IMR-90 (cell line): ENCODE data around the gene GABPB2. TPM values are rescaled to one million over a fixed set of nuclear protein-coding genes. Genes with fewer than 3 reads are reported as not detected.

Source experiments
- ATAC-seq: fragments of 200-7000 bp; cut with Tn5 transposase; 2 replicates; pipeline ENCODE4 v1.9.1; 2020; ENCODE audit warnings: low read depth, mild to moderate bottlenecking, moderate library complexity
- BruUV-seq: library from RNA; stranded (reverse); fragments of 400-500 nt; replicated peaks from 2 replicates; lab custom pipeline; 2021; lab: Mats Ljungman, UMichigan
- CTCF ChIA-PET: fragments of 300-600 bp; formaldehyde crosslinking; extraction: SDS; loops from one replicate; lab custom pipeline; 2021; ENCODE audit warnings: antibody characterized with exemption; lab: Yijun Ruan, JAX
- POLR2A ChIA-PET: fragments of 300-600 bp; sonication (Branson Sonifier 250); formaldehyde crosslinking; loops from one replicate; lab custom pipeline; 2022; ENCODE audit warnings: antibody characterized with exemption; ENCODE audit not compliant: unreplicated experiment; lab: Charles Lee
- DNase-seq: peaks from one replicate; pipeline ENCODE4 v3.0.0; 2013
- H2AFZ ChIP-seq: replicated peaks from 2 replicates; pipeline ENCODE3; 2013; ENCODE audit warnings: low read length, mild to moderate bottlenecking; ENCODE audit not compliant: poor library complexity
- H2AK5ac ChIP-seq: 2 replicates; pipeline ENCODE4 v1.6.1; 2013; ENCODE audit warnings: low read depth, low read length, inconsistent platforms
- H2AK9ac ChIP-seq: replicated peaks from 2 replicates; pipeline ENCODE3; 2013; ENCODE audit warnings: mild to moderate bottlenecking, low read depth, low read length, moderate library complexity; ENCODE audit not compliant: poor library complexity
- H2BK120ac ChIP-seq: 2 replicates; pipeline ENCODE4 v1.6.1; 2013; ENCODE audit warnings: low read depth, low read length, inconsistent platforms
- H2BK15ac ChIP-seq: 3 replicates; pipeline ENCODE4 v1.6.1; 2013; ENCODE audit warnings: low read depth, low read length, inconsistent platforms
- H2BK20ac ChIP-seq: 2 replicates; pipeline ENCODE4 v1.6.1; 2013; ENCODE audit warnings: low read depth, mild to moderate bottlenecking, inconsistent platforms, low read length, moderate library complexity
- H2BK5ac ChIP-seq: 2 replicates; pipeline ENCODE4 v1.6.1; 2013; ENCODE audit warnings: mild to moderate bottlenecking, low read depth, low read length, inconsistent platforms; ENCODE audit not compliant: poor library complexity, severe bottlenecking
- H3K14ac ChIP-seq: replicated peaks from 2 replicates; pipeline ENCODE4 v1.6.1; 2013; ENCODE audit warnings: low read depth, low read length, inconsistent platforms
- H3K18ac ChIP-seq: 2 replicates; pipeline ENCODE4 v1.6.1; 2013; ENCODE audit warnings: low read depth, low read length, control low read depth
- H3K23ac ChIP-seq: 2 replicates; pipeline ENCODE4 v1.6.1; 2013; ENCODE audit warnings: low read depth, low read length, inconsistent platforms
- H3K27ac ChIP-seq: 2 replicates; pipeline ENCODE4 v1.5.1; 2013; ENCODE audit warnings: mild to moderate bottlenecking, control low read depth, low read length; ENCODE audit not compliant: insufficient read depth
- H3K27me3 ChIP-seq: 2 replicates; pipeline ENCODE4 v1.6.1; 2013; ENCODE audit warnings: low read length; ENCODE audit not compliant: control insufficient read depth, insufficient read depth
- H3K36me3 ChIP-seq: 2 replicates; pipeline ENCODE4 v1.6.1; 2013; ENCODE audit warnings: low read length, mixed read lengths; ENCODE audit not compliant: control insufficient read depth, insufficient read depth
- H3K4ac ChIP-seq: 2 replicates; pipeline ENCODE4 v1.6.1; 2013; ENCODE audit warnings: low read depth, low read length, inconsistent platforms
- H3K4me1 ChIP-seq: 2 replicates; pipeline ENCODE4 v1.6.1; 2013; ENCODE audit warnings: low read length, mixed read lengths; ENCODE audit not compliant: control insufficient read depth, insufficient read depth
- H3K4me2 ChIP-seq: 2 replicates; pipeline ENCODE4 v1.6.1; 2013; ENCODE audit warnings: low read depth, mild to moderate bottlenecking, control low read depth, low read length, moderate library complexity
- H3K4me3 ChIP-seq: 2 replicates; pipeline ENCODE4 v1.5.1; 2013; ENCODE audit warnings: low read depth, mild to moderate bottlenecking, control low read depth, low read length, moderate library complexity; ENCODE audit not compliant: insufficient read depth
- H3K56ac ChIP-seq: 2 replicates; pipeline ENCODE4 v1.6.1; 2013; ENCODE audit warnings: low read length, inconsistent platforms; ENCODE audit not compliant: insufficient read depth; ENCODE audit errors: extremely low read depth
- H3K79me1 ChIP-seq, 2 experiments: 2 replicates each; pipeline ENCODE4 v1.6.1; 2013; ENCODE audit warnings: low read length in 2 of 2, inconsistent platforms in 1 of 2, low read depth in 1 of 2
- H3K9ac ChIP-seq: 2 replicates; pipeline ENCODE4 v1.6.1; 2013; ENCODE audit warnings: low read depth, low read length, control low read depth
- H3K9me1 ChIP-seq: 2 replicates; pipeline ENCODE4 v1.6.1; 2013; ENCODE audit warnings: low read length, inconsistent platforms; ENCODE audit not compliant: insufficient read depth
- H3K9me3 ChIP-seq: 2 replicates; pipeline ENCODE4 v1.6.1; 2013; ENCODE audit warnings: low read length; ENCODE audit not compliant: control insufficient read depth, insufficient read depth
- H4K20me1 ChIP-seq: 2 replicates; pipeline ENCODE4 v1.6.1; 2013; ENCODE audit warnings: low read length, inconsistent platforms; ENCODE audit not compliant: insufficient read depth
- H4K5ac ChIP-seq: 2 replicates; pipeline ENCODE4 v1.6.1; 2013; ENCODE audit warnings: mild to moderate bottlenecking, low read depth, low read length, control low read depth
- H4K8ac ChIP-seq, 2 experiments: 2 replicates each; pipeline ENCODE4 v1.6.1; 2013; ENCODE audit warnings: low read depth in 2 of 2, low read length in 2 of 2, control low read depth in 1 of 2, inconsistent platforms in 1 of 2
- H4K91ac ChIP-seq: 2 replicates; pipeline ENCODE4 v1.6.1; 2013; ENCODE audit warnings: low read depth, low read length, inconsistent platforms; ENCODE audit not compliant: insufficient read depth
- CHD1 ChIP-seq: IDR thresholded peaks from 2 replicates; pipeline ENCODE4 v1.6.1; 2012; ENCODE audit warnings: low read depth, low read length, improper control_type of control experiment
- WGBS, 2 experiments: methylation state at CpG; one replicate each; pipeline versions ENCODE4 v1.1.5 to v1.1.7; 2013; ENCODE audit warnings: missing lambda C conversion rate in 2 of 2; ENCODE audit not compliant: insufficient read length in 1 of 2; ENCODE audit errors: extremely low coverage in 2 of 2; 5-methylcytosine and 5-hydroxymethylcytosine counted together
- dilution Hi-C: fragments of 300-500 bp; cut with HindIII; formaldehyde crosslinking; loops from one replicate; pipeline ENCODE4 v1.14.3; 2018; ENCODE audit warnings: low sequenced_read_pairs; ENCODE audit not compliant: unreplicated experiment
- in situ Hi-C: fragments of 300-500 bp; cut with MboI; formaldehyde crosslinking; loops from 3 replicates; pipeline ENCODE4 v1.14.3; 2019; ENCODE audit warnings: low sequenced_read_pairs, inconsistent platforms, mixed read lengths
- intact Hi-C: fragments of 100-400 bp; cut with micrococcal nuclease; formaldehyde crosslinking; loops from 2 replicates; pipeline ENCODE4 v1.10.0; 2022
- polyA plus RNA-seq, 3 experiments: library from polyadenylated mRNA; depleted of rRNA; stranded (reverse); fragments of >200 nt; gene quantifications; 2 replicates each; pipeline ENCODE4 v1.2.3, GENCODE V29; 2012; ENCODE audit warnings: low replicate concordance in 1 of 3
- total RNA-seq: library from RNA; depleted of rRNA; stranded (reverse); fragments of >200 nt; gene quantifications from 2 replicates; pipeline ENCODE4 v1.2.3, GENCODE V29; 2012

The GABPB2 gene
- total and polyA plus RNA-seq, 2 of the 4 experiments (the other 2 are of a cell fraction) = 7.5 to 12.9 TPM

DNA sequence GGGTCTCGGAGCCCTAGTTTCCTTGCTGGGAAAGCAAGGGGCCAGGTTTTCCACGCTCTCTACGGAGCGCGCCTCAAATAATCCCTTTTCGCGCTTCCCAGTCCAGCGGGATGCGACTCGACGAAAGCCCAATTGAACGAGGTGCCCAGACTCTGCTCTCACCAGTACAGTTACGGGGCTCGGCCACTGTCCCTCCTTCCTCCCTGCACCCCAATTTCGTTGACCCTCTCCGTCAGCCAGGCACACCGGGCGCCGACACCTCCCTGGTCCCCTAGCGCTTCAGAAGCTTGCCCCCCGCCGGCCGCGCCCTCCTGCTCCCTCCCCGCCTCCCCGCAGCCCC, 75.5 kb downstream of the GABPB2 start:
- H3K9me3 ChIP-seq = no peaks in the 10 kb centered on the region
- H3K27ac ChIP-seq = no peak overlapping the region
- H2BK15ac ChIP-seq = no peak overlapping the region
- no peak overlapping the region for H2AK5ac ChIP-seq
- H4K91ac ChIP-seq = no peak overlapping the region
- peaks cover 5% of the 10 kb centered on the region; the same call in 1 of the 2 replicates for H4K20me1 ChIP-seq
- peaks cover 4% of the 10 kb centered on the region; the same call in 1 of the 2 replicates for H3K9me1 ChIP-seq
- dilution Hi-C loops = no loop called here
- H3K79me1 ChIP-seq = peaks cover 0 to 6% of the 10 kb centered on the region in 2 experiments; a peak in 1 of 4 replicates
- POLR2A ChIA-PET = no interaction called here
- H3K36me3 ChIP-seq = no peaks in the 10 kb centered on the region
- no peak overlapping the region for H2BK120ac ChIP-seq
- TF ChIP-seq CHD1 = no peak
- H4K5ac ChIP-seq = no peak overlapping the region
- peak overlapping the region; percentile 77 for H3K4me3 ChIP-seq
- no peak overlapping the region for H3K18ac ChIP-seq
- H2BK20ac ChIP-seq = no peak overlapping the region
- no peak overlapping the region; a peak in 1 of 4 replicates for H4K8ac ChIP-seq
- H3K4ac ChIP-seq = no peak overlapping the region; the same call in 1 of the 2 replicates
- peaks cover 2% of the 10 kb centered on the region; the same call in 1 of the 2 replicates for H3K27me3 ChIP-seq
- ATAC-seq (peak; percentile 20), DNase-seq (no peak)
- H3K4me2 ChIP-seq = peak overlapping the region; percentile 91
- H3K23ac ChIP-seq = peak overlapping the region; percentile 87; the same call in 1 of the 2 replicates
- in situ Hi-C loops = no loop called here
- H2AFZ ChIP-seq = peak overlapping the region; percentile 91
- H3K56ac ChIP-seq = no peak overlapping the region
- intact Hi-C loops = loop anchor here (5.0 kb wide), 1 partner anchor 74 kb away; the partner anchor contains the start of gene GABPB2
- H2AK9ac ChIP-seq = peak overlapping the region; percentile 85
- 0% methylated on average over 16 of the region's 26 CpGs; no CpG with 5 or more reads in 1 of the 2 experiments for WGBS, 2 experiments
- peak overlapping the region; percentile 61; the same call in 1 of the 2 replicates for H3K14ac ChIP-seq
- no TSS peak for BruUV-seq
- no peak overlapping the region for H2BK5ac ChIP-seq
- CTCF ChIA-PET = no interaction called here
- H3K4me1 ChIP-seq = peaks cover 5% of the 10 kb centered on the region
- H3K9ac ChIP-seq = peak overlapping the region; percentile 79
